ENCODE data around the gene LCT.
"Not testable (repeated sequence)": the region's sequence is repeated elsewhere in the genome, so short reads cannot be mapped to it uniquely, and the experiment has no call there.

LCT gene

DNA sequence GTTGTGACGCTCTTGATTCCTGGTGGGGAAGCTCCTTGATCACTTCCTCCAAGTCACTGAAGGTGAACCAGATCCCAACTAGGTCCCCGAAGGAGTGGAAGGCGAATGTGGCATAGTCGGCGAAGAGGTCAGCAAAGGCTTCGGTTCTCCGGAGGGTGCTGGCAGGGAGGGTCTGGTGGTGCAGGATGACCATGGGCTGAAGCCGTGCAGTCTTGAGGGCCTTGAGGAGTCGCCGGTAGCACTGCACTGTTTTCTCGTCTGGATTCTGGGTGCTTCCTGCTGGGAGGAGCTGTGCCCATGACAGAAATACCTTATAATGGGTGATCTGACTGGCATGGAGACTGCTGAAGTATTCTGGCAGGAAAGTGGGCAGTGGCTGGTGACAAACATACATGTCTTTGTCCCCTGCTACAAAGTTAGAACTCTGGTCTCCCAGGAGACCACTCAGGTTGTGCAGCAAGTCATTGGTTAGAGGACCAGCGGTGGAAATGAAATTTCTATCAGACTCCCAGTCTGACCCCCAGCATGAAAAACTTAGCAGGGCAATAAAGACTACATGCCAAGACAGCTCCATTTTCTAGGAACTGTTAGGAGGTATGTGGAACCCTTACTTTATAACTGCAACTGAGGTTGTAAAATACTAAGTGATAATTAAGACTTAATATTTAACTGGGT is at the start of gene LCT:
Gene LCT, minus strand, starts transcription at position 589 of the 675 bp plus-strand sequence. Its CDS starts 15 bp downstream, at position 574.
- DNase-seq (ENCODE audit: low spot score), result no peak

DNA sequence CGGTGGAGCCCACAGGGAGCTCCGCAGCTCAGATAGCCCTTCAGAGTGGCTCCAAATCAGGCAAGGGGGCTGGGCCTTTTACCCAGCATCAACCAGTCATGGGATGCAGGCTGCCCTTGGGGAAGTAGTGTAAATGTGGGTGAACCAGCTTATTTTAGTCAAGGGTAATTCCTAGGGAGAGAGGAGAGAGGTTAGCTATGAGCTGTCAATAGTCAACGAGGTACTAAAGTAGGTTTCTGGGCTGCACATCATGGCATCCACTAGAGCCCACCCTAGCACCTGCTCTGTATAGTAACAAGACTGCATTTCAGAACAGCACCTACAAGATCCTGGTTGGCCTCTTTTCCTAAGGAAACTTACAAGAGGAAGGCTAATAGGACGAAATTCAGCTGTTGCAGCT is 48.7 kb upstream of the LCT start:
- no peak for DNase-seq (ENCODE audit: low spot score)

DNA sequence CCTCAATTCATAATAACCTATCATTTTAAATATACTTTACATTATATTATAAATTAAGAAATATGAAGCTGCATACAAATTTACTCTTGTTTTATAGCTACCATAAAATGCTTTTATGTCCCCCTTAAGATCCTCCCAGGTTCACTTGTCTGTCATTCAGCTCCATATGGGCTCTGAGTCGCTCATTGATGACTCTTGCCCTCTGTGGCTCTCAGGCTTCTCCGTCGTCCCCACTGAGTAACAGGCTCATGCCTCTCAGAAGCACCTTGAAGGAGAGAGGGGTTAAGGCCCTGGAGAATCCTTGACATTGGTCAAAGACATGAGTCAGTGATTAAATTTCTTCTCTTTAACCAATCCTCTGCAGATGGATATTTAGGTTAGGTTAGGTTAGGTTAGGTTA is 45.4 kb upstream of the LCT start:
- DNase-seq (ENCODE audit: low spot score), result no peak

DNA sequence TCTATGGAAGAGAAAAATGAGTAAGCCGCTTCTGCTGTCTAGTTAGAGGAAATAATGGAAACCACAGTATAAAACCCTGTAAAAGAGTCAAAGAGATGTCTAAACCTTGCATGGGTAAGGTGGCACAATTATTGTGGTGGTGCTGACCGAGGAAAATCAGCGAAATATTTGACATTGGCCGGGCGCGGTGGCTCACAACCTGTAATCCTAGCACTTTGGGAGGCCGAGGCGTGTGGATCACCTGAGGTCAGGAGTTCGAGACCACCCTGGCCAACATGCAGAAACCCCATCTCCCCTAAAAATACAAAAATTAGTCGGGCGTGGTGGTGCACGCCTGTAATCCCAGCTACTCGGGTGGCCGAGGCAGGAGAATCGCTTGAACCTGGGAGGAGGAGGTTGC is 39.8 kb upstream of the LCT start:
- not testable (repeated sequence) for DNase-seq (ENCODE audit: low spot score)

DNA sequence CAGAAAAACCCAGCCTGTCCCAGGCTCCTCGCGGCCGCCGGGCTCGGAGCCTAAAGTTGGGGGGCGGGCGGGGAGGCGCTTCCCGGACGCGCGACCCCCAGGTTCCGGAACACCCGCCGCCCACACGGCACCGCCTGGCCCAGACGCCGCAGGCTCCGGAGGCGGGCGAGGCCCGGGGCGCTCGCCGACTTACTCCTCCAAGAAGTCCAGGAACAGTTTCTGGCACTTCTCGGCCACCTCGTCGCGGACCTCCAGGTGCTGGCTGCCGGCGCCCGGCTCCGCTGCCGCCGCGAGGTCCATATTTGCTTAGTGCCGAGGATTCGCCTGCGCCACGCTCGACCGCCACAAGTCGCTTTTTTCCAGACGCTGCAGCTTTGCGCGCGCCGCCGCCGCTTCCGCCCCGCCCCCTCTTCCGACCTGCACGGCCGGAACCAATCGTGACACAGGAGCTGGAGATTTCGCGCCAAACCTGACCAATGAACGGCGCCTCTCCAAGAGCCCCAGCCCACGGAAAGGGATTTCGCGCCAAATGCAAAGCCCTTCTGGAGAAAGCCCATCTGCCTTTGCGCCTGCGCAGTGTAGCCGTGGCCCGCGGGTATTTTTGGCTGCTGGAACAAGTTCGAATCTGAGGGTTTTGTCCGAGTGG is 39.2 kb upstream of the LCT start, which contains the start of gene MCM6:
Gene MCM6, minus strand, starts transcription at position 378 of the 646 bp plus-strand sequence. Its CDS starts 78 bp downstream, at position 300.
- DNase-seq (ENCODE audit: low spot score), result peak; percentile 99

DNA sequence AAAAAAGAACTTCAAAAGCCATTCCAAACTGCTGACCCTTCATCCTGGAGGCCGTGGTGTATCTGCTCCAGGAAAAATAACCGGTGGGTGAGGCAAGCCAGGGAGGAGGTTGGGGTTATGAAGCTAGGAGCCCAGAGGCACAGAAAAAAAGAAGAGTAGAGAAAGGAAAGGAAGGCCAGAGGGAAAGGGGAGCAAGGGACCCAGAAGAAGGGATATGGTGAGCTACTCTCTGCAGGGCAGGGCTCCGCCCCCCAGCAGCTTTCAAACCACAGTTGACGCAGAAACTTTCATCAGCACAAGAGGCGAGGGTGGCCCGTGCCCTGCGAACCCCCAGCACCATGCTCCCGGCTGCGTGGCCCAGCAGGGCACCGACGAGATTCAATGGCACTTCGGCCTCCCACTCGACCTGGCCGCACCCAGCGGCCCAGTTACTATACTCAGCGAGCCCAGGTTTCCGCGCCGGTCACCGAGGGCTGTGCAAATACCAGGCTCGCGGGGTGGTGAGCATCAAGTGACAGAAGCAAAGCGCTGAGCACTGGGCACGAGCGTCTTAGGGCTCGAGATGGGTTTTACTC is 38.6 kb upstream of the LCT start:
- DNase-seq (ENCODE audit: low spot score), result peak; percentile 59

DNA sequence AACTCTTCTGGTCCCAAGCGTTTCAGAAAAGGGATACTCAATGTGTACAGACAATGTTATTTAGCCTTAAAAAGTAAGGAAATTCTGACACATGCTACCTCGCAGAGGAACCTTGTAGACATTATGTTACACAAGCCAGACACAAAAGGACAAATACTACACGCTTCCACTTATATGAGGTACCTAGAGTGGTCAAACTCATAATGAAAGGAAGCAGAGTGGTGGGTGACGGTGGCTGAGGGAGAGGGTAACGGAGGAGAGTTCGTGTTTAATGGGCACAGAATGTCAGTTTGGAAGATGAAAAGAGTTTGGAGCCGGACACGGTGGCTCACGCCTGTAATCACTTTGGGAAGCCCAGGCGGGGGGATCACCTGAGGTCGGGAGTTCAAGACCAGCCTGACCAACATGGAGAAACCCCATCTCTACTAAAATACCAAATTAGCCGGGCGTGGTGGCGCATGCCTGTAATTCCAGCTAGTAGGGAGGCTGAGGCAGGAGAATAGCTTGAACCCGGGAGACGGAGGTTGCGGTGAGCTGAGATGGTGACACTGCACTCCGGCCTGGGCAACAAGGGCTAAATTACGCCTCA is 37.9 kb upstream of the LCT start:
- DNase-seq (ENCODE audit: low spot score), result no peak

DNA sequence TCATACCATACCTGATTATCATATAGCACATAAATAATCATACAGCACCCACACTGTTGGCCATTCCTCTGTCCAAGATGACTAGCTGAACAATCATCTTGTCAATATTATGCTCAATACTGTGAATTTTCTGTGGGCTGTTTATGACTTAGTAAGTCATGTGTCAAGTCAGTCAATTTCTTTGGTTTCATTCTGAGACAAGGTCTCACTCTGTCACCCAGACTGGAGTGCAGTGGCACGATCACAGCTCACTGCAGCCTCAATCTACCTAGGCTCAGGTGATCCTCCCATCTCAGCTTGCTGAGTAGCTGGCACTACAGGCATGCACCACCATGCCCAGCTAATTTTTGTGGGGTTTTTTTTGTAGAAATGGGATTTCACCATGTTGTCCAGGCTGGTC is 33.6 kb upstream of the LCT start:
- no peak for DNase-seq (ENCODE audit: low spot score)

DNA sequence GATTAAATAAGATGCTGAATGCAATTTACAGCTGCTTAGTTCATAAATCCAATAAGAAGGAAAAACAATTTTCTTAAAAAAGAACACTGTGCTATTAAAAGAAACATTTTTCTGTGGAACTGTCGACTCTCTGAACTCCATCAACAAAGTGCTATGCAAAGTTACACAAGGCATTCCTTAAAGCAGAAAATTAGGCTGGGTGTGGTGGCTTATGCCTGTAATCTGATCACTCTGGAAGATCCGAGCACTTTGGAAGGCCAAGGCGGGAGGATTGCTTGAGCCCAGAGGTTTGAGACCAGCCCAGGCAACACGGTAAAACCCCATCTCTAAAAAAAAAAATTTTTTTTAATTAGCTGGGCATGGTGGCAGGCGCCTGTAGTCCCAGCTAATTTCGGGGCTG is 26.2 kb upstream of the LCT start:
- DNase-seq (ENCODE audit: low spot score), result no peak

DNA sequence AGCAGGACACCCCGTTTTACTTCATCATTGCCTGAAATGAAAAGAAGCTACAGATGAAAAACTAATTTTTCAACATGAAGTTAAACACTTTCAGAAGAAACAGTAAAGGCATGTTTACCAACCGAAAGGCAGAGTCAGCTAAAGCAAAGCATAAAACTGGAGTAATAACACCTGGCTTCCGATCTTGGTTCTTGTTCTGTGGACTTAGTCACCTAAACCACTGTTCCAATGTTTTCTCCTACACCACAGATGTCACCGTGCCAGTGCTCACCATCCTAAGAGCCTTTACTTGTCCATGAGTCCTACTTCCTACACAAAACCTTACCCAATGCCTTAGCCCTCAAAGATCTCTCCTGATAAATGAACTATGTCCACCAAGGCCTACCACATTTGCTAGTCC is 25.7 kb upstream of the LCT start:
- no peak for DNase-seq (ENCODE audit: low spot score)

DNA sequence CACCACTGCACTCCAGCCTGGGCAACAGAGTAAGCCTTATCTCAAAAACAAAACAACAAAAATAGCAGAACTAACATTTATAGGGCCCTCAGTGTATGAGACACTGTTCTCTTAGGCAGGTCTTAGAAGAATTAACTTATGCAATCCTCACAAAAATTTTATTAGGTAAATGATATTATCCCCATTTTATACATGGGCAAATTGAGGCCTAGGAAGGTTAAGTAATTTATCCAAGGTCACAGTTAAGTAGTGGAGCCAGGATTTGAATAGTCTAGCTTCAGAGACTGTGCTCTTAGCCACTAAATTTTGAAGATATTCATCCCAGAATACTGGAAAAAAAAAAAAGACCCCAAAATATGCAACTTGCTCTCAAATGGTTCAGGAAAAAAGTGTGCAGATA is 16.4 kb upstream of the LCT start:
- DNase-seq (ENCODE audit: low spot score), result no peak

DNA sequence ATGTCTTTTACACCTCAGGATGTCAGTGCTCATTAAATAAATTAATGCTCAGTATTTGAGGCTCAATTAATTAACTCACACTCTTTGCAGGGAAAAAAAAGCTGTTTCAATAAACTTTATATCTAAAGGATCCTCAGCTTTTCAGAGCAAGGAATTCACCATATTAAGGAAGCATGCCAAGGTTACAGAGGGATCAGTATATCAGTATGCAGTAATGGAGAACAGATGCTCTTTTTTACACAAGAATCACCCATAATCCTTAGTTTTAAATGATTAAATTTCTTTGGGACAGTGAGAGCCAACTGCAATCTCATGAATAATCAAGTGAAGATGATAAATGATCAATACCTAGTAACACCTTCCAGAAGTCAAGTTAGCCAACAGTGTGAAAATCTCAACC is 14.9 kb upstream of the LCT start:
- no peak for DNase-seq (ENCODE audit: low spot score)

DNA sequence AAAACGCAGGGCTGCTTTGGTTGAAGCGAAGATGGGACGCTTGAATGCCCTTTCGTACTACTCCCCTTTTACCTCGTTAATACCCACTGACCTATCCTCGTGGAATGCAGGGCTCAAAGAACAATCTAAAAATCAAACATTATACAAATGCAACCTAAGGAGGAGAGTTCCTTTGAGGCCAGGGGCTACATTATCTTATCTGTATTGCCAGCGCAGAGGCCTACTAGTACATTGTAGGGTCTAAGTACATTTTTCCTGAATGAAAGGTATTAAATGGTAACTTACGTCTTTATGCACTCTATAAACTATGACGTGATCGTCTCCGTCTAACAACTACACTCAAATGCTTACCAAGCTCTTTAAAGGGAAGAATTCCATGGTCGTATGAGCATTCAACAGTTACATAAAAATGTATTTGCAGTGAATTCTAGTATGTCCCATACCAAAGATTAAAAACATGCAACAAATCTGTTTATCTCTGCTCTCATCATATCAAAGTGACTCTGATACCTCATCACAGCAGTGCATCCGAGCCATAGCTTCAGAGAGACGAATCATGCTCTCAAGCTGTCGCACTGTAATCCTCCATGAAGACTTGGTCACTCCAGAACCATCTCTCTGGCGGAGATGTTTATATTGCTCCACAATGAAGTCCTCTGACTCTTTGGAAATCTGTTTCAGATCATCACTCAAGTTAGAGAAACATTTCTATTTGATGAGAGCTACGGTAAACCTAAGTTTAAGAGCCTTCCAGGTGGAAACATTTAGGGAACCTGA is 14.1 kb upstream of the LCT start:
- DNase-seq (ENCODE audit: low spot score), result no peak

DNA sequence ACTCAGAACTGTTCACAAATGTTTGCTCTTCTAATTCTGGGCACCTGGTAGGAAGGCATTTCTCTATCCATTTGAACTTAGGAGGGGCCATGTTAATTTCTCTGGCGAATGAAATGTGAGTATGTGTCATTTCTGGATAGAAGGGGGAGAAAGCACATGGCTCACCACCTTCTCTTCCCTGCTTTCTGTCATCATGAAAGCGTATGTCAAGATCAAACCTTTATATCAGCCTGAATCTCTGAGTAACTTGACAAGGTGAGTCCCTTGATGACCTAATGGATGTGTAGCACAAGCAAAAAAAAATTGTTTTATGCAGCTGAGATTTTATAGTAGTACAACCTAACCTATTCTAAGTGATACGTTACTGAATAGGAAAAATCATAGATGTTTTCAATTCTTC is 12.1 kb upstream of the LCT start:
- no peak for DNase-seq (ENCODE audit: low spot score)

DNA sequence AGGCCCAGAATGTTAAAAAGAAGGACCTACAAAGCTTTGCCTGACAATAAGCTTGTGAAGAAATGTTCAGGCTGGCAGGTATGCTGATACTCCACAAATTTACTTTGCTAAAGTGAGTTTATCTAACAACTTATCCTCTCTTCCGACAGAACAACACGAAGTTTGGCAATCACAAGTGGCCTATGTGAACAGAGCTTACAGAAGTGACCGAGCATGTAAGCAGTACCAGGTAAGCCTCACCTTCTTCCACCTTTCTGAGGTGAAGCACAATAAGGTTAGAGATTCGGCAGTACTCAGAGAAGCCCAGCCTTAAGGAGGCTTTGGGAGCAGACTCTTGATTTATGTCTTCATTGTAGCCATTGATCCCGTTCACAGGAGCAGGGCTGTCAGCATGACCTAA is 9.0 kb upstream of the LCT start:
- no peak for DNase-seq (ENCODE audit: low spot score)

DNA sequence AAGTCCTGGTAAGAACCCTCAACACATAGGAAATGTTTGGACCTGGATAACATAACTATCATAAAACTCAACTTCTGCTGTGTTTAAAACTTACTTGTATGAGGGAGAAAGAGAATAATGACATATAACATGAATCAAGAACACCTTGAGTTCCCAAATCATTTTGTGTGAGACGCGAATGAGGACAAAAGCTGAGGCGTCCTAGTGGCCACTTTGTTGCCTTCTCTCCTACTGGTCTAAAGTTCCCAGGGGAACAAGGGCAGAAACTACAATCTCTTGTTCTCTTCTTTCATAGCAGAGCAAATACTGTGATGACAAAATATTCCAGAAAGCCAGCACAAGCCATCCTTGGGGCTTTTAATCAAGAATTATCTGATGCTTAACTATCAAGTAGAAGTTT is 8.3 kb upstream of the LCT start:
- DNase-seq (ENCODE audit: low spot score), result no peak

DNA sequence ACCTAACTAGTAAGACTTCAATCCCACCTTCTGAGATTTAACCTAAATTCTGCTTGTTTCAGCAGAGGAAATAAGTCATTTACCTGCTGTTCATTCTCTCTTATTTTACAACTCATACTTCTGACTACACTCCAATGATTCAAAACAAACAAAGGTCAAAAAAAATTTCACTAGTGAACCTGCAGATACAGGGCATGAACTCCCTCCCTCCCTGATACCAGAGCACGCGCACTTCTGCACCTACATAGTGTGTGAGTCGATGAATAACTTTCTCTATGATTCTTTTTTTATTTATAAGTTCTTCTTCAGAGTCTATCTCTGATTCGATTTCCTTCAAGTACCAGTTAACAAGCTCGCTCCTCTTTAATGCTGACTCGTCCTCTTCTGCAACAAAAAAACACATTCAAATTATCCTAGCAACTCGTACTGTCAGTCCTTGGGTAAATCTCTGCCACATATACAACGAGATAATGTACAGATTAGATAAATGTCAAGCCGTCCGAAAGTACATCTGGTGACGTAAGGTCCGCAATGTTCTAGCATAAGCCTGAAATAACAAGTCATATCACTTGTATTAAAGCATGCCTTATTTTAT is 7.4 kb upstream of the LCT start:
- no peak for DNase-seq (ENCODE audit: low spot score)

DNA sequence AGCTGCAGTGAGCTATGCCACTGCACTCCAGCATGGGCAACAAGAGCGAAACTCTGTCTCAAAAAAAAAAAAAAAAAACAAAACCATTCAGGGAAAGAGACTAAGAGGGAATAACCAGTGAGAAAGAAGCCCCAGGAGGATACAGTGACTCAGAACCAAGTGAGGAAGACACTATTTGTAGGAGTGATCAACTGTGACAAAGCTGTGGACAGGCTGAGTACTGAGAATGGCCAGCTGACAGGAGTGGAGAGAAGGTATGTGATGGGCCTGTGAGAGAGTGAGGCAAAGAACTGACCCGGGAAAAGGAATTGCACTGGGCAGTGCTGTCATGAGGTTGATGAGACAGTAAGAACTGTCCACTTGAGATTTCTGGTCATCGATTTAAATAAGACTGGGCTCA is 6.7 kb upstream of the LCT start:
- DNase-seq (ENCODE audit: low spot score), result peak; percentile 26

DNA sequence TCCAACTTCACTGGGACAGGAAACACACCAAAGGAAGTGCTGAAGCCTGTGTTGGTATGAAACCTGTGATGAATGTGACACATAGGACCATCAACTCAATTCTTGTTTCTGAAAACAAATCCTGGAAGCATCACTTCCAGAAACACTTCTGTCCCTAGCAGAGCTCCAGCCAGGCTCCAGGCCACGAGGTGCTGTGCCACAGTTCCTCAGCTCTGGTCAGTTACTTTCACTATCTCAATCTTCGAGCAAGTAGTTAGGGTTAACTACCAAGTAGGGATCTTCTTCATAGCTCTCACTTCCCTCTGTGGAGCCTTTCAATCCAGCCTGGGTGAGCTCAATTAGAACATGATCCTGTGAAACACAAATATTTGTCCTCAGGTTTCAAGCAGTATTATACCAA is 3.6 kb upstream of the LCT start:
- peak; percentile 10 for DNase-seq (ENCODE audit: low spot score)

DNA sequence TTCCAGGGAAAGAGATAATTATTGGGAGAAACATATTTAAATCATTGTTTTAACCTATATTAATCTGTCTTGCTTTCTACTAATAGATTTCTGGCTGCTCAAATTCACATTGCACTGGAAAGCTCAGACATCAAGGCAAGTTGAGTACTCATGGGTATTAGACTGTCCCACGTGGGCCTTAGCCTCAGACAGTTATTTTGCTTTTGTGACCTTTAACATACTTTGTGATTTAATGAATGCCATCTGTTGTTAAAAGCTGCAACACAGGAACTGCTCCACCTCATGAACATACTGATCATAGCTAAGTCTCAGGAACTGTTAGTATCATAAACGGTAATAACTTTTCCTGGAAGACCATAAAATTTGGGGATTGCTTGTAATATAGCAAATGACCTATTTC is 2.7 kb upstream of the LCT start:
- DNase-seq (ENCODE audit: low spot score), result peak; percentile 83

DNA sequence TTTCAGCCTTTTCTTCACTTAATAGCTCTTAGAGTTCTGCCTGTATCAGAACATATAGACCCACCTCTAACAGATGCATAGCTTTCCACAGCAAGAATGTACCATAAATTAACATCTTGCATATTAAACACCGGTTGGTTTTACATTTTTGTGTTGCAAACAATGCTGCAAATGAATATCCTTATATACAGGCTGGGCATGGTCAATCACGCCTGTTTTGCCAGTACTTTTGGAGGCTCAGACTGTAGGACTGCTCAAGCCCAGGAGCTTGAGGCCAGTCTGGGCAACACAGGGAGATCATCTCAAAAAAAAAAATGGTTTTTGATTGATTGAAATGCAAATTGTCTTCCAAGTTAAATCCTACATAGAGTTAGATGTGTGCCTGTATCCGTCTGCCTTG is 1.5 kb upstream of the LCT start:
- no peak for DNase-seq (ENCODE audit: low spot score)

DNA sequence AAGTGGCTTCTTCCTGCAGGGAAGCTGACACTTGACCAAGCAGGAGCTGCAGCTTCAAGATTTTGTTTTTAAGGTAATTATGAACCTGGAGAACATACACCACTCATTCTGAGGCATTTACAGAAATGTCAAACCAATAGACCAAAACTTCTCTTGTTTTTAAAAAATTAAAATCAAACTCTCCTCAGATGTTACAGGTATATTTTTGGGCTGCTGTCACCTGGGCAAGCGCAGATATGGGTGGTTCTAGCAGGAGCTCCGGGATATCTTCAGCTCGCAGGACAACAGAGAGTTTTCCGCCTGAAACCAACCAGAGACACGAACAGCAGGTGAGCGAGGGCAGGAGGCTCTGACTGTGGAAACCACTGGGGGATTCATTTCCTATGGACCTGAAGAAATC is 4.1 kb downstream of the LCT start:
- DNase-seq (ENCODE audit: low spot score), result no peak

Data from AG08395 (cell line).